GM12892 (cell line): ENCODE results near the gene ANKLE1.

Source experiments
- DNase-seq: peaks from one replicate; pipeline ENCODE4 v3.0.0; 2011; ENCODE audit not compliant: insufficient read length
- FAIRE-seq: peaks from 2 replicates; lab custom pipeline; 2011; peaks lifted over from hg19 to GRCh38; lab: Jason Lieb, UNC
- POLR2A ChIP-seq: IDR thresholded peaks from 2 replicates; pipeline ENCODE4 v1.6.1; 2011; ENCODE audit warnings: low read depth, low read length, control low read depth
- POLR2AphosphoS5 ChIP-seq: IDR thresholded peaks from 2 replicates; pipeline ENCODE4 v1.6.1; 2011; ENCODE audit warnings: low read depth, low read length, control low read depth
- TAF1 ChIP-seq: IDR thresholded peaks from 2 replicates; pipeline ENCODE4 v1.6.1; 2011; ENCODE audit warnings: low read depth, mild to moderate bottlenecking, control low read depth, low read length, borderline replicate concordance

The ANKLE1 gene

DNA sequence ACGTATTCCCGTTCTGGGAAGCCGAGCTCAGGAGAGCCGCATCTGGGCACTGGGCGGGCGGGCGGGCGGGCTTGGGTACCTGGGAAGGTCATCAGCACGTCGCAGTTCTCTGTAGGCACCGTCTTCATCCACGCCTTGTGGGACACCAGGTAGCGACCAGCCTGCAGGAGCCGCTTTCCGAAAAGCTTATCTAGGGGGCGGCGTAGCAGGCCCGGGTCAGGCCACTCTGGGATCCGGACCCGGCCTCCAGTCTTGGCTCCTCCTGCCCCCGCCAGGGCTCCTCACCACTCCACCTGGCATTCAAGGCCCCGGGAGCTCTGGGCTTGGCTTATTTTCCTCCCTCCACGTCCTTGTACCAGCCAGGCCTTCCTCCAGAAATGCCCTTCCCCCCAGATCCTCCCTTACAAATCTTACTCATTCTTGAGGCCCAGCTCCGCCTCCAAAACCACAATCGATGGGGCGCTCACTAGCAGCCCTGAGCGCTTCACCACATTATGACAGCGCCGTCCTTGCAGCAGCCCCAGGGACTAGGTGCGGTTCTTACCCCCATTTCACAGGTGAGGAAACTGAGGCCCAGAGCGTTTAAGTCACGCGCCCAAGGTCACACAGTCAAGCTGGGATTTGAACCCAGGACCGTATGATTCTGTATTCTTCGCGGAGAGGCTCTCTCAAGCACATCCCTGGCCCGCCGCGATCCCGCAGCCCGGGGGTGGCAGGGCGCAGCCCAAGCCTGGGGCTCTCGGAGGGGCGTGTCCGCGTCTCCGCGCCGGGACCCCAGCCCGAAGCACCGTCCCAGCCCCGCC, 52.1 kb downstream of the ANKLE1 start:
- DNase-seq, result peak; percentile 74
- no peak for TF ChIP-seq POLR2A
- TF ChIP-seq POLR2AphosphoS5, result no peak
- TF ChIP-seq TAF1, result no peak
- FAIRE-seq, result peak; percentile 58

DNA sequence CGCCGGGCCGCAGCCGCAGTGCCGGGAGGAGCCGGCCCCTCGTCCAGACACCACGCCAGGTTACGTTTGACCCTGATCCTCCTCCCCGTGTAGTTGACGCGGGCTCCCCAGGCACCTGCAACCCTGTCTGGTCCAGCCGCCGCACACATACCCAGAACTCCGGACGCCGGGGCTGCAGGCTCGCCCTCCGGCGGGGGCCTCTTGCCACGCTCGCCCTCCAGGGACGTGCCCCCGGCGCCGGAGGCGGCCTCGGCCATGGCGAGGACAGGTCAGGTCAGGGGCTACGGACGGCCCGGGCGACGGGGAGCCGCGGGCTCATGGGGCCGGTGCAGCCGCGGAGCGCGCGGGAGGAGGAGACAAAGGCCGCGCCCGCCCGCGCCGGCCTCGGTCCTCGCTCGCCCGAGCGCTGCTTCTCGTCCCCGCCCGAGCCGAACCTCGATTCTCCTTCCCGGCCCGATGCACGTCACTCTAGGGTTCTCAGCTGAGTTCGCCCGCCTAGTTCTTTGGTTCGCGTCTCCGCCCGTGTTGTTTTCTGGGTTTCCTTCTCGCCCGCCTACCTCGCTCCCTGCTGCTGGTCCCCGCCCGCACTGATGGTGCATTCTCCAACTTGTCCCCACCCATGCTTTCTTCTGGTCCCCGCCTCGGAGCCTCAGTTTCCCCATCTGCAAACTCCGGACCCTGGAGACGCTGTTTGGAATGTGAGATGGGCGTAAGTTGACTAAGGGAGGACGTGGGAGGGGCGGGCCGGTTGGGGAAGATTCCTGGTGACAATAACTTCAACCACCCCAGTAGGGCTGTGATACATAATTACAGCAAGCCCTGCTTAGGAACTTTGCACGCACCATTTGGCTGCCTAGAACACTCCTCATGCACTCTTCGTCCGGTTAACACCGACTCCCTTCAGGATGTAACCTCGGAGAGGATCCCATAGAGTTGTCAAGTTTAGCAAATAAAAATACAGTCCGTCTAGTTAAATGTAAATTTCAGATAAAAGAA, 53.0 kb downstream of the ANKLE1 start, which contains the start of gene ANO8:
ANO8 (minus strand) TSS at position 442 of the 996 bp plus-strand sequence; CDS start at position 257, 185 bp downstream.
- DNase-seq (peak; percentile 92), FAIRE-seq (peak; percentile 97)
- 0 out of 2 replicates have a peak, but pooled peaks have one; percentile 6 for TF ChIP-seq TAF1
- TF ChIP-seq POLR2A, result no peak

DNA sequence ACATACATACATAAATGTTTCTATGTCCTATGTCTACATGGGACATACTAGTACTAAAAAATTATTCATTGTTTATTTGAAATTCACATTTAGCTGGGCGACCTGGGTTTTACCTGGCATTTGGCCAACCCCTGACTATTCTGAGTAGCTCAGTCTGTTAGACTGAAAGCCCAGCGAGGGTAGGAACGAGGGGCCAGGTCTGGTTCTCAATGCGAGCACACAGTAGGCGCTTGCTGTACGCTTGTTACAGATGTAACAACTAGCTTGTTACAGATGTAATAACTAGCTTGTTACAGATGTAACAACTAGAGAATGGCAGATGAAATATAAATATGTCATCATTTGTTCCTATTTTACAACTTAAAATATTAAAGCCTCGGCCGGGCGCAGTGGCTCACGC, 53.9 kb downstream of the ANKLE1 start:
- no peak for TF ChIP-seq TAF1
- TF ChIP-seq POLR2A, result no peak
- TF ChIP-seq POLR2AphosphoS5, result no peak
- no peak for FAIRE-seq
- DNase-seq, result no peak
